Measurements from ENCODE around the gene NUFIP2. TPM values are rescaled to one million over a fixed set of nuclear protein-coding genes. Genes with fewer than 3 reads are reported as not detected.

The NUFIP2 gene
- total and polyA plus RNA-seq, 2 donors (not counting 1 experiment from before 2014, with no cell fraction given) = 9.6 to 83.5 TPM

DNA sequence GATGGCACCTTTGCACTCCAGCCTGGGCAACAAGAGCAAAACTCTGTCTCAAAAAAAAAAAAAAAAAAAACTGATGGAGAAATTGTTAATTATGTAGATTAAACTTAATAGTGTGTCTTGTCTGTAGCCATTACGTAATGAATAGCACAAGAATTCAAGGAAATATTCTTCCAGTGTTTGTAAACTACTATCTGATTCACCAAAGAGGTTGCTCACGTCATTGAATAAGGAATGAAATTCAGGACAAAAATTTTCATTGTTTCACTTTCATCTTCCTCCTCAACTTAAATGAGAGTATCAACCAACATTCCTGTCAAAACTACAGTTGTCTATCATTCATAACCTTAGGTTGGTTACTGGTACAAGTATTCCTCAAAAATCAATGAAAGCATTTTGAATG is 83.1 kb downstream of the NUFIP2 start:
- no peak overlapping the region for H2AFZ ChIP-seq (ENCODE audit: insufficient read depth, low read depth, low read length, poor library complexity, severe bottlenecking)
- CTCF ChIA-PET = interaction anchor here (0.7 to 14.8 kb wide), 3 partner anchors 9 to 64 kb away, joined by 3 to 304 read pairs (median 5); no protein-coding TSS in a partner anchor
- WGBS (ENCODE audit: insufficient coverage) = no CpG with 5 or more reads among the region's 2 CpGs
- no peak overlapping the region for H3K9ac ChIP-seq (ENCODE audit: low read length)
- peaks cover 0 to 5% of the 10 kb centered on the region in 2 donors for H3K4me1 ChIP-seq (ENCODE audit: control insufficient read depth in 2 of 2, insufficient read depth in 2 of 2, low read length in 2 of 2)
- no peaks in the 10 kb centered on the region for H3K9me3 Mint-ChIP-seq (ENCODE audit: insufficient read depth)
- ATAC-seq (ENCODE audit: low read depth) (no peak), DNase-seq (no peak)
- H3K79me2 ChIP-seq (ENCODE audit: control insufficient read depth, insufficient read depth, low read length) = no peaks in the 10 kb centered on the region
- H3K36me3 ChIP-seq (replicated peaks in 1 of 2; ENCODE audit: control extremely low read depth in 1 of 2, control insufficient read depth in 1 of 2, extremely low read depth in 1 of 2, insufficient read depth in 2 of 2, low read length in 1 of 2) = no peaks in the 10 kb centered on the region
- no peak overlapping the region for H3K27ac Mint-ChIP-seq
- POLR2A ChIA-PET = no interaction called here
- H3K27me3 ChIP-seq (replicated peaks in 1 of 4; ENCODE audit: control extremely low read depth in 1 of 4, control insufficient read depth in 3 of 4, insufficient read depth in 4 of 4, low read length in 3 of 4) = no peaks in the 10 kb centered on the region
- intact Hi-C loops (cut with micrococcal nuclease) = no loop called here
- H3K27ac ChIP-seq (ENCODE audit: low read length in 2 of 2) = no peak overlapping the region
- no peaks in the 10 kb centered on the region for H3K9me3 ChIP-seq (ENCODE audit: control extremely low read depth in 1 of 3, control insufficient read depth in 2 of 3, insufficient read depth in 1 of 3, low read length in 2 of 3)
- no peak overlapping the region for H3K4me2 ChIP-seq (replicated peaks; ENCODE audit: low read depth, low read length, poor library complexity, severe bottlenecking)
- H3K4me1 Mint-ChIP-seq = no peaks in the 10 kb centered on the region
- no peak overlapping the region for H3K4me3 Mint-ChIP-seq
- no peaks in the 10 kb centered on the region for H4K20me1 ChIP-seq (ENCODE audit: control insufficient read depth, insufficient read depth, low read length, poor library complexity, severe bottlenecking)
- no peaks in the 10 kb centered on the region for H3K27me3 Mint-ChIP-seq
- TF ChIP-seq, protein P1, sequence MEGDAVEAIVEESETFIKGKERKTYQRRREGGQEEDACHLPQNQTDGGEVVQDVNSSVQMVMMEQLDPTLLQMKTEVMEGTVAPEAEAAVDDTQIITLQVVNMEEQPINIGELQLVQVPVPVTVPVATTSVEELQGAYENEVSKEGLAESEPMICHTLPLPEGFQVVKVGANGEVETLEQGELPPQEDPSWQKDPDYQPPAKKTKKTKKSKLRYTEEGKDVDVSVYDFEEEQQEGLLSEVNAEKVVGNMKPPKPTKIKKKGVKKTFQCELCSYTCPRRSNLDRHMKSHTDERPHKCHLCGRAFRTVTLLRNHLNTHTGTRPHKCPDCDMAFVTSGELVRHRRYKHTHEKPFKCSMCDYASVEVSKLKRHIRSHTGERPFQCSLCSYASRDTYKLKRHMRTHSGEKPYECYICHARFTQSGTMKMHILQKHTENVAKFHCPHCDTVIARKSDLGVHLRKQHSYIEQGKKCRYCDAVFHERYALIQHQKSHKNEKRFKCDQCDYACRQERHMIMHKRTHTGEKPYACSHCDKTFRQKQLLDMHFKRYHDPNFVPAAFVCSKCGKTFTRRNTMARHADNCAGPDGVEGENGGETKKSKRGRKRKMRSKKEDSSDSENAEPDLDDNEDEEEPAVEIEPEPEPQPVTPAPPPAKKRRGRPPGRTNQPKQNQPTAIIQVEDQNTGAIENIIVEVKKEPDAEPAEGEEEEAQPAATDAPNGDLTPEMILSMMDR (IDR thresholded peaks at IDR 0.05) = no peak
- no peak for TF ChIP-seq EZH2 (IDR thresholded peaks at IDR 0.05; ENCODE audit: borderline replicate concordance, insufficient read depth, low read depth, low read length, poor library complexity, severe bottlenecking)
- H3K4me3 ChIP-seq (ENCODE audit: control extremely low read depth in 1 of 5, extremely low read depth in 1 of 5, insufficient read depth in 1 of 5, low read depth in 2 of 5, low read length in 4 of 5) = no peak overlapping the region

DNA sequence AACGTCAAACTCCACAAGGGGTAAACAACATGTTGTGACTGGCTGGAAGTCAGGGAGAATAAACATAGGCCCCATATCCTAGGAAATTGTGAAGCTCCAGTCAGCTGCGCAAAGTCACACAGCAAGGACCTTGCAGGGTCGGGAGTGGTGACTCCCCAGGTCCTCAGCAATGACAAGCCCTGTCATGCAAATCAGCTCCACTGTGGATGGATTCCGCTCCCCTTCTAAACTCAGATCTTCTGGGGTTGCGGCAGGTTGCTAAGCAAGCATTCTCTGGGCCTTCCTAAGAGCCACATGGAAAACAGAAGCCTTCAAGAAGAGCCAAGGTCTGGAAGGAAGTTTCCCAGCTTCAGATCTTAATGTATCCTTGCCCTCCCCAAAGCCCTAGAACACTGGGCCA is 84.9 kb downstream of the NUFIP2 start:
- no peak for ATAC-seq (ENCODE audit: low read depth)

More for the DNA sequence above, 84.9 kb downstream of the NUFIP2 start:
- Histone ChIP-seq H3K9me3 (ENCODE audit: control extremely low read depth in 1 of 3, control insufficient read depth in 2 of 3, insufficient read depth in 1 of 3, low read length in 2 of 3) (no peaks in the 10 kb centered on the region), H3K79me2 (ENCODE audit: control insufficient read depth, insufficient read depth, low read length) (no peaks in the 10 kb centered on the region), H2AFZ (ENCODE audit: insufficient read depth, low read depth, low read length, poor library complexity, severe bottlenecking) (no peak overlapping the region), H3K27ac (ENCODE audit: low read length in 2 of 2) (no peak overlapping the region), H3K4me1 (ENCODE audit: control insufficient read depth in 2 of 2, insufficient read depth in 2 of 2, low read length in 2 of 2) (peaks cover 0 to 5% of the 10 kb centered on the region in 2 donors), H4K20me1 (ENCODE audit: control insufficient read depth, insufficient read depth, low read length, poor library complexity, severe bottlenecking) (no peaks in the 10 kb centered on the region), H3K4me2 (replicated peaks; ENCODE audit: low read depth, low read length, poor library complexity, severe bottlenecking) (no peak overlapping the region), H3K36me3 (replicated peaks in 1 of 2; ENCODE audit: control extremely low read depth in 1 of 2, control insufficient read depth in 1 of 2, extremely low read depth in 1 of 2, insufficient read depth in 2 of 2, low read length in 1 of 2) (no peaks in the 10 kb centered on the region), H3K4me3 (ENCODE audit: control extremely low read depth in 1 of 5, extremely low read depth in 1 of 5, insufficient read depth in 1 of 5, low read depth in 2 of 5, low read length in 4 of 5) (no peak overlapping the region), H3K9ac (ENCODE audit: low read length) (no peak overlapping the region), H3K27me3 (replicated peaks in 1 of 4; ENCODE audit: control extremely low read depth in 1 of 4, control insufficient read depth in 3 of 4, insufficient read depth in 4 of 4, low read length in 3 of 4) (no peaks in the 10 kb centered on the region)
- Mint-ChIP-seq H3K4me1 (no peaks in the 10 kb centered on the region), H3K27me3 (peaks cover 2% of the 10 kb centered on the region), H3K4me3 (no peak overlapping the region), H3K9me3 (ENCODE audit: insufficient read depth) (no peaks in the 10 kb centered on the region), H3K27ac (no peak overlapping the region)
- intact Hi-C loops (cut with micrococcal nuclease) = no loop called here
- ChIA-PET CTCF (interaction anchor here (1.4 to 14.8 kb wide), 4 partner anchors 10 to 85 kb away, joined by 3 to 304 read pairs (median 8); no protein-coding TSS in a partner anchor), POLR2A (no interaction called here)
- WGBS (ENCODE audit: insufficient coverage) = 91% methylated on average over 4 of the region's 5 CpGs
- no peak for DNase-seq
- TF ChIP-seq, protein P1 (IDR thresholded peaks at IDR 0.05) = no peak
- TF ChIP-seq EZH2 (IDR thresholded peaks at IDR 0.05; ENCODE audit: borderline replicate concordance, insufficient read depth, low read depth, low read length, poor library complexity, severe bottlenecking) = no peak
